Neural cell (in vitro differentiated cells): ENCODE data around the gene KRT76.

ENCODE experiments used
- CTCF ChIP-seq: fragments of 450-650 bp; IDR thresholded peaks from 2 replicates; pipeline ENCODE4 v1.5.1; 2014; ENCODE audit warnings: antibody characterized with exemption, mild to moderate bottlenecking, moderate library complexity; ENCODE audit not compliant: poor library complexity, severe bottlenecking
- EP300 ChIP-seq: fragments of 450-650 bp; conservative IDR thresholded peaks from 2 replicates; pipeline ENCODE4 v1.6.1; 2014; ENCODE audit warnings: antibody characterized with exemption, mild to moderate bottlenecking, moderate library complexity; ENCODE audit not compliant: poor library complexity, severe bottlenecking
- EZH2 ChIP-seq: fragments of 200-600, 300-800 bp; shearing (Covaris generic), sonication (generic); IDR thresholded peaks from 2 replicates; pipeline ENCODE4 v1.6.1; 2014; ENCODE audit warnings: antibody characterized with exemption, low read length, borderline replicate concordance, mild to moderate bottlenecking; ENCODE audit not compliant: insufficient read depth, poor library complexity, severe bottlenecking
- MXI1 ChIP-seq: fragments of 450-650 bp; conservative IDR thresholded peaks from 2 replicates; pipeline ENCODE4 v1.6.1; 2014; ENCODE audit warnings: antibody characterized with exemption, mild to moderate bottlenecking; ENCODE audit not compliant: poor library complexity, severe bottlenecking
- POLR2AphosphoS5 ChIP-seq: IDR thresholded peaks from 2 replicates; pipeline ENCODE4 v1.6.1; 2012
- RAD21 ChIP-seq: fragments of 450-650 bp; conservative IDR thresholded peaks from 2 replicates; pipeline ENCODE4 v1.6.1; 2014; ENCODE audit warnings: antibody characterized with exemption, mild to moderate bottlenecking, moderate library complexity
- REST ChIP-seq: IDR thresholded peaks from 2 replicates; pipeline ENCODE4 v1.6.1; 2012; ENCODE audit warnings: borderline replicate concordance
- SMC3 ChIP-seq: fragments of 450-650 bp; conservative IDR thresholded peaks from 2 replicates; pipeline ENCODE4 v1.6.1; 2014; ENCODE audit warnings: antibody characterized with exemption, mild to moderate bottlenecking, moderate library complexity; ENCODE audit not compliant: poor library complexity
- TAF1 ChIP-seq: IDR thresholded peaks from 2 replicates; pipeline ENCODE4 v1.6.1; 2012; ENCODE audit warnings: low read depth

- TF ChIP-seq EP300 = no peak
- no peak for TF ChIP-seq CTCF
- no peak for TF ChIP-seq POLR2AphosphoS5
- TF ChIP-seq RAD21 = no peak
- TF ChIP-seq TAF1 = no peak
- no peak for TF ChIP-seq REST
- no peak for TF ChIP-seq SMC3
- no peak for TF ChIP-seq EZH2
- TF ChIP-seq MXI1 = no peak
These were observed 28.6 kb downstream of the KRT76 start for GRCh38 chr12:52748578-52748977.
